Measurements from ENCODE around the gene ADAMTSL5.
A peak's percentile ranks its signal among the peaks of the same experiment; 100 is the strongest.
"Not testable (repeated sequence)": the region's sequence is repeated elsewhere in the genome, so short reads cannot be mapped to it uniquely, and the experiment has no call there.

ADAMTSL5 gene

GRCh38 chr19:1512671-1513498, at the start of gene ADAMTSL5:
TSS of gene ADAMTSL5 (minus strand) at chr19:1513019. CDS start at chr19:1510943, 2,076 bp downstream.
- peak; percentile 57 to 88 (median 66) for DNase-seq

- no peak for DNase-seq
Observed at GRCh38 chr19:1561236-1561842, 48.5 kb upstream of the ADAMTSL5 start.

DNA sequence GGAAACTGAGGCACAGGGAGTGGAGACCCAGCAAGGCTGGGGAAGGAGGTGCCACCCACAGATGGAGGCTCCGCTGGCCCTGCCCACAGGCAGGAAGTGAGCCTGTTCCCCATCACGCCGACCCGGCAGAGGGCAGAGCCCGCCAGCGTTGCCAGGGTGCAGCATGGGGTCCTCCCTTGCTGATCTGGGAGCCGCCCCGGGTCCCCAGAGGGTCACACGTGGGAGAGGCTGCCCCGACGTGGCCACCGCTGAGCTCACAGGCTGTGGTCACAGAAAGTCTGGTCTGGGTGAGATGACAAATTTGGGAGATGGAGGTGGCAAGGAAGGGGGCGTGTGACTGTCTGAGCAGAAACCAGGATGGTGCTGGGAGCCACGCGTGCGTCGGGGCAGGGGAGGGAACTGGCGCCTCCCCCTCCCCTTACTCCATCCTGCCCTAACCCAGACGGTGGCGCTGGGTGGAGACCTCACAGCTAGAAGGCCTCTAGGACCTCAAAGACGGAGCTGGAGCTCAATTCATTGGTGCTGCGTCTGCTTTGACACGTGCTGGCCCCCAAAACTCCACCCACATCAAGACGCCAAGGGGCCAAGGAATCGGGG, 47.6 kb upstream of the ADAMTSL5 start:
- DNase-seq, result no peak

DNA sequence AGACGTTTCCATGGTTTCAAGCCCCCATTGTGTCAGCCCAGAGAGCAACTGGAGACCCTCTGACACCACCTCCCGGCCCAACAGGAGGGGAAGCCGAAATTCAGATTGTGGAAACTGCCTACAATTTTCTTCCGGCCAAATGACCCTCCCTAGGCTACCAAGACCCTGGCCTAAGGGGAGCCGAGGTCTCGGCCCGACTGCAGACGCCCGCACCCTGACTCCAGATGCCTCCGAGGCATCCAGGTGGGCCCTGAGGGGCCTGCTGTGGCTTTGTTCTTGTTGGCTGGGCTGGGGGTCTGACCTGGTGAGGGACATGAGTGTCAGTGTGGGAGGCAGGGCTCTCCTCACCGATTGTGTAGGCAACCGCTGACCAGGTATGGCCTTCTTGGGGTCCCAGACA, 45.7 kb upstream of the ADAMTSL5 start:
- no peak for DNase-seq

- no peak for DNase-seq
Observed at GRCh38 chr19:1556390-1557070, 43.7 kb upstream of the ADAMTSL5 start.

- DNase-seq, result no peak
Observed at GRCh38 chr19:1555487-1556389, 42.9 kb upstream of the ADAMTSL5 start.

DNA sequence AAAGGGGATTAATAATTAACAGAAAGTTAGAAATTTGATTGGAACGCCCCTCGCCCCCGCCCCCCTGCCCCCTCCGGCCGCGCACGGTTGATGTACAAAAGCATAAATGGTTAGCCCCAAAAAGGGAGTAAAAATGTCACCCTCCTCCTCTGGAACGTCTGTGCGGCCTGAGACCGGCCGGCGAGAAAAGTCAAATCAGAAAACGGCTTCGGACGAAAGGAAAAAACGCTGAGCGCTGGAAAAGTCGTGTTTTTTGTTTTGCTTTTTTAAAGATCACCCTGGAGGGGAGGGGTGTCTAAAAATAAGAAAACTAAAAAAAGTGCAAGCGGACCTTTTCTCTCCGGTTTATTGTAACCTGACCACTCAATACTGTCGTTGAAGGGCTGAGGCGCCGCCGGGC, 42.1 kb upstream of the ADAMTSL5 start:
- DNase-seq, result no peak

- DNase-seq, result no peak
Observed at GRCh38 chr19:1553415-1553814, 40.6 kb upstream of the ADAMTSL5 start.

DNA sequence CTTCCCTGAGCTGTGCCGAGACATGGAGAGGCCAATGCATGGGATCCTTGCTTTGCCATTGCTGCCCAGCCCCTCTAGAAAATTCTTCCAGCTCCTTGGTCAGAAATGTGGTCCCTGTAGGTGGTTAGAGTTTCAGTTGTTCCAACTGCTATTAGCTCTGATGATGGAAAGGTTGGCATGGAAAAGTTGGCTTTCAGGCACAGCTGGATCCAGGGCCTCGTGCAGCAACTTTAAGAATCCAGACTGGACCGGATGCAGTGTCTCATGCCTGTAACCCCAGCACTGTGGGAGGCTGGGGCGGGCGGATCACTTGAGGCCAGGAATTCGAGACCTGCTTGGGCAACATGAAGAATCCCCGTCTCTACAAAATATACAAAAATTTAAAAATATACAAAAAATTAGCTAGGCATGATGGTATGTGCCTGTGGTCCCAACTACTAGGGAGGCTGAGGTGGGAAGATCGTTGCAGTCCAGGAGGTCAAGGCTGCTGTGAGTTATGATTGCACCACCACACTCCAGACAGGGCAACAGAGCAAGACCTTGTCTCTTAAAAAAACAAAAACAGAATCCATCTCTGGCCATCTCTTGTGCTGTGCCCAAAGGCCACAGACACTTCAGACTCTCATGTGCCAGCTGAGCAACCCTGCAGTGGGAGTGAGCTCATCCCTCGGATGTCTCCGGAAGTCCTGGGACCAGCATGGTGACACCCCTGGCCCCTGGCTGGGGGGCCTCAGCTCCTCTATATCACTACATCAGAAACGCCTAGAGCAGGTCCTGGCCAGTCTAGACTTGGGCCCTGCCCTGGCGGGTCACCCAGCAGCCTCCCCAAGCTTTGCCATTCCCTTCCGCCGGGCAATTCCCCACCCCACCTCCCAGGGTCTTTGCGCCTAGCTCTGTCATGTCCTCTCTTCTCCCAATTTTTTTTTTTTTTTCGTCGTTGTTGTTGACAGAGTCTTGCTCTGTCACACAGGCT, 38.5 kb upstream of the ADAMTSL5 start:
- no peak for DNase-seq

- DNase-seq, result no peak
Observed at GRCh38 chr19:1549332-1549945, 36.6 kb upstream of the ADAMTSL5 start.

DNA sequence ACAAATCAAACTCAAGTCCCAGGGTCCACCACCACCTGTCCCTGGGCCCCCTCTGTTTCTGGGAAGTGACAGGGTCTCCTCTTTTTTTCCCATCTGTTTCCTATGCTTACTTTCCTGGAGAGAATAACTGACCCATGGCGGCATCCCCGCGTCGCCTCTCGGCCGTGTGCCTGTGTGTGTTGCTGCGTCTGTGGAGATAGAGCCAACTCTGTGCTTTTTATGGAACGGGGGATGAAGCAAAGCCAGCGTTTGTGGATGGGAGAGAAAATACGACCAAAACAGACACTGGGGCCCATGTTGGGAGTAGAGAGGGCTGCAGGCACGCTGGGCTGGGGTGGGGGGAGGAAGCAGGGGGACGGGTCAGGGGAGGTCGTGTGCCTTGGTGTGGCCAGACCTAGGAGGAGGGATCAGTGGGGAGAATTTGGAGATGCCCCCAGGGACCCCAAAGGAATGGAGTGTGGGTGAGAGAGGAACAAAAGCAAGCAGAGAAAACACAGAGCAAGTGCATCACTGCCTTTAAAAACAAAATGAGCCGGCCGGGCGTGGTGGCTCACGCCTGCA, 27.6 kb upstream of the ADAMTSL5 start:
- DNase-seq, result no peak

- DNase-seq, result not testable (repeated sequence)
Observed at GRCh38 chr19:1539749-1540148, 26.9 kb upstream of the ADAMTSL5 start.

DNA sequence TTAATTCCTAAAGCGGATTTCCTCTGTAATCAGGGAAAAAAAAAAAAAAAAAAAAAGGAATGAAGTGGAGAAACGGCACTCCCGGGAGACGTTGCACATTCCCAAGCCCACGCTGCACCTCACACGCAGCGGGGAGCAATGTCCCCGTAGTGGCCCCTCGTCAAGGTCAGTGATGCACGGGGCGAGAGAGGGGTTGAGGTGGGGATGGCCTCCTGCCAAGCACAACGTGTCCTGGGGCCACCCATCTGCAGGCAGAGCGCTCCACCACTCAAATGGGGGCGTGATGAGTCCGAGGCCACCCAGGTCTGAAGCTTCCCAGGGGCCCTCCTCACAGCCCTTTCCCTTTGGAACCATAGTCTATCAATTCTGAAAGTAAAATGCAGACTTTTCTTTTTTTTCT, 26.2 kb upstream of the ADAMTSL5 start:
- DNase-seq, result no peak

GRCh38 chr19:1535699-1536098, 22.9 kb upstream of the ADAMTSL5 start:
- DNase-seq, result not testable (repeated sequence)

GRCh38 chr19:1534972-1535371, 22.2 kb upstream of the ADAMTSL5 start:
- DNase-seq, result no peak

- DNase-seq, result no peak
Observed at GRCh38 chr19:1533510-1534150, 20.8 kb upstream of the ADAMTSL5 start.

DNA sequence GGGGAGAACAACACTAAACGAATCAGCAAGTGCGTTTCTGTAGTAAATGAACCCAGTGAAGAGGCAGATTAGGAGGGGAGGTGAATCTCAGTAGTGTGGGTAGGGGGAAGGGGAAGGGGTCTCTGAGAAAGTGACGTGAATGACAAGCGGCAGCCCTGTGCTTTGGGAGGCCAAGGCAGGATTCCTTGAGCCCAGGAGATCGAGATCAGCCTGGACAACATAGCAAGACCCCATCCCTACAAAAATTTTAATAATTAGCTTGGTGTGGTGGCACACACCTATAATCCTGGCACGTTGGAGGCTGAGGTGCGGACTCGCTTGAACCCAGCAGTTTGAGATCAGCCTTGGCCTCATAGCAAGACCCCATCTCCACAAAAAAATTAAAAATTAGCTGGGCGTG, 19.2 kb upstream of the ADAMTSL5 start:
- DNase-seq, result no peak

DNA sequence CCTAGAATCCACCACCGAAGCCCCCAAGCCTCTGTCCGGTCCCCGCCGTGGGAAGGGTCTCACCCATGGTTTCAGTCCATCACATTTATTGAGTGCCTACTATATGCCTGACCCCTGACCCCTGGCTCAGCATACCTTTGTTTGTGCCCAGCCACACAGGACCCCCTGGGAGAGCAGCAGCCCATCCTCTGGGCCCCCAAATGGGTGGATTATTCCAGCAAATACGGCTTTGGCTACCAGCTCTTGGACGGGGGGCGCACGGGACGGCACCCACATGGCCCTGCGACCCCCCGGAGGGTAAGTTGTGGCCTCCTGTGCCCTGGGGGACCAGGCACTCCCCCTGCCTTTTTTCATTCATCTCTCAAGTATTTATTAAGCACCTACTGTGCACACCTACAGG, 18.8 kb upstream of the ADAMTSL5 start:
- DNase-seq, result no peak

GRCh38 chr19:1530856-1531255, 18.0 kb upstream of the ADAMTSL5 start:
- not testable (repeated sequence) for DNase-seq

DNA sequence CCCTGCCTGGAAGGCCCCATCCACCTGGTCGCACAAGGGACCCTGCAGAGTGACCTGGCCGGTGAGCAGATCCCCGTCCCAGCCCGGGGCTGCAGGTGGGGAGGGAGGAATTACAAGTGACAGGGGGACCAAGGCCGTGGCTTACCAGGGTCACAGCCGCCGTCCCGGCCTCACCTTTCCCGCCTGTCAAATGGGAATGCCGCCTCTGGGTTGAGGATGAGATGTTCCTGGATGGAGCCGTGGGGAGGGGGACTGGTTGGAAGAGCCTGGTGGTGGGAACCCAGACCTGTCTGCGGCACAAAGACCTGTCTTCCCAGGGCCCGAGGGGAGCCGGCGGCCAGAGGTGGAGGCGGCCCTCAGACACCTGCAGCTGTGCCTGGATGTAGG, 16.6 kb upstream of the ADAMTSL5 start:
- no peak for DNase-seq

Data from suppressor macrophage treated with lipopolysaccharide for 1 hour (primary cell).